MM.1S (cell line): Measurements from ENCODE around the gene UBN2.

Source experiments
- DNase-seq: peaks from one replicate; pipeline ENCODE4 v3.0.0-alpha.2; 2015
- H2AFZ ChIP-seq: fragments of 300-600 bp; sonication (generic); 2 replicates; pipeline ENCODE4 v1.6.0; 2016; ENCODE audit warnings: antibody characterized with exemption, low read length
- H3F3A ChIP-seq: fragments of 300-600 bp; sonication (generic); 2 replicates; pipeline ENCODE4 v1.6.1; 2016; ENCODE audit warnings: mild to moderate bottlenecking, antibody characterized with exemption, low read length, moderate library complexity, mixed read lengths; ENCODE audit not compliant: insufficient read depth
- H3K27ac ChIP-seq: fragments of 300-600 bp; sonication (generic); 2 replicates; pipeline ENCODE4 v1.5.1; 2016; ENCODE audit warnings: mild to moderate bottlenecking, low read length
- H3K27me3 ChIP-seq: fragments of 300-600 bp; sonication (generic); replicated peaks from 2 replicates; pipeline ENCODE4 v1.6.0; 2016; ENCODE audit warnings: low read length; ENCODE audit not compliant: insufficient read depth
- H3K36me3 ChIP-seq: fragments of 300-600 bp; sonication (generic); replicated peaks from 2 replicates; pipeline ENCODE4 v1.6.1; 2016; ENCODE audit warnings: mild to moderate bottlenecking, low read length, mixed read lengths; ENCODE audit not compliant: insufficient read depth
- H3K4me1 ChIP-seq: fragments of 300-600 bp; sonication (generic); 2 replicates; pipeline ENCODE4 v1.6.1; 2016; ENCODE audit warnings: low read length, mixed read lengths
- H3K4me2 ChIP-seq: fragments of 300-600 bp; sonication (generic); 2 replicates; pipeline ENCODE4 v1.6.0; 2016; ENCODE audit warnings: low read depth, low read length
- H3K4me3 ChIP-seq: fragments of 300-600 bp; sonication (generic); 2 replicates; pipeline ENCODE4 v1.5.1; 2016; ENCODE audit warnings: low read length, mixed read lengths
- H3K79me2 ChIP-seq: fragments of 300-600 bp; sonication (generic); 2 replicates; pipeline ENCODE4 v1.6.1; 2016; ENCODE audit warnings: mixed run types, low read length, mixed read lengths
- H3K9ac ChIP-seq: fragments of 300-600 bp; sonication (generic); 2 replicates; pipeline ENCODE4 v1.6.1; 2016; ENCODE audit warnings: low read length, mixed read lengths
- H3K9me2 ChIP-seq: fragments of 300-600 bp; sonication (generic); replicated peaks from 2 replicates; pipeline ENCODE4 v1.6.1; 2016; ENCODE audit warnings: mild to moderate bottlenecking, low read length, mixed read lengths; ENCODE audit not compliant: insufficient read depth
- H3K9me3 ChIP-seq: fragments of 300-600 bp; sonication (generic); replicated peaks from 2 replicates; pipeline ENCODE4 v1.6.1; 2016; ENCODE audit warnings: mild to moderate bottlenecking, low read length, mixed read lengths; ENCODE audit not compliant: insufficient read depth
- H4K20me1 ChIP-seq: fragments of 300-600 bp; sonication (generic); 2 replicates; pipeline ENCODE4 v1.6.1; 2016; ENCODE audit warnings: mild to moderate bottlenecking, low read length, moderate library complexity, mixed read lengths; ENCODE audit not compliant: insufficient read depth
- CTCF ChIP-seq: fragments of 300-600 bp; sonication (generic); IDR thresholded peaks from 2 replicates; pipeline ENCODE4 v1.5.1; 2016; ENCODE audit warnings: antibody characterized with exemption, low read length, mixed read lengths
- EZH2 ChIP-seq: fragments of 300-600 bp; sonication (generic); optimal IDR thresholded peaks from 2 replicates; pipeline ENCODE3; 2017; ENCODE audit warnings: low read depth, mild to moderate bottlenecking, antibody characterized with exemption, low read length, mixed read lengths
- EZH2phosphoT487 ChIP-seq: fragments of 300-600 bp; sonication (generic); IDR thresholded peaks from 2 replicates; pipeline ENCODE4 v1.6.1; 2018; ENCODE audit warnings: antibody characterized with exemption, low read length

The UBN2 gene

GRCh38 chr7:139245401-139245800, 14.4 kb downstream of the UBN2 start:
- Histone ChIP-seq H3K4me1 (no peaks in the 10 kb centered on the region; the same call in 1 of the 2 replicates), H3K4me3 (no peak overlapping the region), H3K9me3 (no peaks in the 10 kb centered on the region), H4K20me1 (no peaks in the 10 kb centered on the region), H2AFZ (no peak overlapping the region), H3F3A (no peaks in the 10 kb centered on the region), H3K27ac (no peak overlapping the region), H3K36me3 (no peaks in the 10 kb centered on the region), H3K79me2 (no peaks in the 10 kb centered on the region), H3K9me2 (no peaks in the 10 kb centered on the region), H3K9ac (no peak overlapping the region), H3K4me2 (no peak overlapping the region), H3K27me3 (no peaks in the 10 kb centered on the region)
- TF ChIP-seq CTCF, result no peak
- no peak for TF ChIP-seq EZH2
- TF ChIP-seq EZH2phosphoT487, result no peak
- no peak for DNase-seq

GRCh38 chr7:139246494-139246893, 15.5 kb downstream of the UBN2 start:
- DNase-seq, result no peak
- Histone ChIP-seq H3K4me1 (no peaks in the 10 kb centered on the region; the same call in 1 of the 2 replicates), H3K4me3 (no peak overlapping the region), H3K9me2 (no peaks in the 10 kb centered on the region), H3K27me3 (no peaks in the 10 kb centered on the region), H3K9me3 (no peaks in the 10 kb centered on the region), H3F3A (no peaks in the 10 kb centered on the region), H2AFZ (no peak overlapping the region), H4K20me1 (no peaks in the 10 kb centered on the region), H3K79me2 (no peaks in the 10 kb centered on the region), H3K36me3 (no peaks in the 10 kb centered on the region), H3K9ac (no peak overlapping the region), H3K4me2 (no peak overlapping the region), H3K27ac (no peak overlapping the region)
- no peak for TF ChIP-seq CTCF
- no peak for TF ChIP-seq EZH2
- TF ChIP-seq EZH2phosphoT487, result no peak

- no peak overlapping the region for H3K9ac ChIP-seq
- no peaks in the 10 kb centered on the region for H3F3A ChIP-seq
- H3K27me3 ChIP-seq, result no peaks in the 10 kb centered on the region
- no peaks in the 10 kb centered on the region for H3K79me2 ChIP-seq
- DNase-seq, result no peak
- no peaks in the 10 kb centered on the region for H4K20me1 ChIP-seq
- no peak overlapping the region for H2AFZ ChIP-seq
- H3K9me2 ChIP-seq, result no peaks in the 10 kb centered on the region
- no peak overlapping the region for H3K4me2 ChIP-seq
- no peak overlapping the region for H3K27ac ChIP-seq
- TF ChIP-seq EZH2phosphoT487, result no peak
- TF ChIP-seq EZH2, result no peak
- TF ChIP-seq CTCF, result no peak
- no peaks in the 10 kb centered on the region for H3K9me3 ChIP-seq
- H3K36me3 ChIP-seq, result 0 out of 2 replicates have a peak, but pooled peaks cover 3% of the 10 kb centered on the region
- H3K4me3 ChIP-seq, result no peak overlapping the region
- H3K4me1 ChIP-seq, result no peaks in the 10 kb centered on the region; the same call in 1 of the 2 replicates
These were observed 15.9 kb downstream of the UBN2 start for GRCh38 chr7:139246905-139247304.
